Effector memory CD8-positive, alpha-beta T cell (primary cell): ENCODE measurements around the gene BDH1.
"Not testable (repeated sequence)": the region's sequence is repeated elsewhere in the genome, so short reads cannot be mapped to it uniquely, and the experiment has no call there.

Experiments used
- ATAC-seq: fragments of 150-1000 bp; cut with Tn5 transposase; replicated peaks from 2 replicates; pipeline ENCODE4 v1.10.0; 2021; ENCODE audit warnings: mild to moderate bottlenecking, moderate library complexity
- DNase-seq, 3 experiments: peaks; one replicate each; pipeline ENCODE4 v3.0.0; 2021
- H3K27ac Mint-ChIP-seq, 2 donors: one replicate each; pipeline ENCODE4 v1.8.0; 2022; ENCODE audit warnings: mild to moderate bottlenecking in 2 of 2, mixed read lengths in 2 of 2, moderate library complexity in 2 of 2
- H3K27me3 Mint-ChIP-seq, 2 donors: one replicate each; pipeline ENCODE4 v1.8.0; 2022; ENCODE audit warnings: mixed read lengths in 2 of 2
- H3K36me3 Mint-ChIP-seq: one replicate; pipeline ENCODE4 v1.8.0; 2022; ENCODE audit warnings: mild to moderate bottlenecking, moderate library complexity, mixed read lengths; ENCODE audit not compliant: insufficient read depth
- H3K4me1 Mint-ChIP-seq, 2 donors: one replicate each; pipeline ENCODE4 v1.8.0; 2022; ENCODE audit warnings: low read depth in 2 of 2, mixed read lengths in 2 of 2
- H3K4me3 Mint-ChIP-seq, 2 donors: one replicate each; pipeline ENCODE4 v1.8.0; 2022; ENCODE audit warnings: mild to moderate bottlenecking in 2 of 2, mixed read lengths in 2 of 2, moderate library complexity in 2 of 2
- H3K9me3 Mint-ChIP-seq, 2 donors: one replicate each; pipeline ENCODE4 v1.8.0; 2022; ENCODE audit warnings: mixed read lengths in 2 of 2

Gene BDH1

GRCh38 chr3:197590313-197590962, 34.7 kb upstream of the BDH1 start:
- no peaks in the 10 kb centered on the region for H3K4me1 Mint-ChIP-seq

DNA sequence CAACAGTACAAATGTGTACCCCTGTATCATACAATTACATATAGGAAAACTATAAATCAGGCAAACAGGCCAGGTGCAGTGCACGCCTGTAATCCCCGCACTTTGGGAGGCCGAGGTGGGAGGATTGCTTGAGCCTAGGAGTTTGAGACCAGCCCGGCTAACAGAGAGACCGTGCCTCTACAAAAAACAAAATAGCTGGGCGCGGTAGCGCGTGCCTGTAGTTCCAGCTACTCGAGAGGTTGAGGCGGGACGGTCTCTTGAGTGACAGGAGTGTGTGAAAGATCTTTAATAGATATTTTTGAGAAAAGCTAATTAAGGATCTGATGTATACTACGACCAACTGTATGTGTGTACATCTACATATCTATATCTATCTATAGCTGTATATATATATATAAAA, 33.8 kb upstream of the BDH1 start:
- DNase-seq (no peak), ATAC-seq (no peak)
- Mint-ChIP-seq H3K27me3 (peaks cover 8 to 15% of the 10 kb centered on the region in 2 donors), H3K4me3 (no peak overlapping the region), H3K9me3 (no peaks in the 10 kb centered on the region), H3K27ac (no peak overlapping the region), H3K36me3 (no peaks in the 10 kb centered on the region), H3K4me1 (no peaks in the 10 kb centered on the region)

More at GRCh38 chr3:197590313-197590962, 34.7 kb upstream of the BDH1 start:
- DNase-seq, result no peak
- Mint-ChIP-seq H3K36me3 (no peaks in the 10 kb centered on the region), H3K27ac (no peak overlapping the region), H3K4me3 (no peak overlapping the region), H3K9me3 (no peaks in the 10 kb centered on the region), H3K27me3 (peaks cover 8 to 17% of the 10 kb centered on the region in 2 donors)
- no peak for ATAC-seq

DNA sequence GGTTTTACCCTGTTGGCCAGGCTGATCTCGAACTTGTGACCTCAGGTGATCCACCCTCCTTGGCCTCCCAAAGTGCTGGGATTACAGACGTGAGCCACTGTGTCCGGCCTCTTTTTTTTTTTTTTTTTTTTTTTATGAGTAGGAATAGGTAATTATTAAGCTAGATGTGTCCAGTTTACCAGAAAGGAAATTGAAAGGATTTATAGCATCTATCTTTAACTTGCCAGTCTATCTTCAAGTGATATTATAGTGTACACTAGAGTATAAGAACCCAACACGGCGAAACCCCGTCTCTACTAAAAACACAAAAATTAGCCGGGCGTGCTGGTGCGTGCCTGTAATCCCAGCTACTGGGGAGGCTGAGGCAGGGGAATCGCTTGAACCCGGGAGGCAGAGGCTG, 31.0 kb upstream of the BDH1 start:
- not testable (repeated sequence) for H3K4me3 Mint-ChIP-seq, DNase-seq, H3K27ac Mint-ChIP-seq, H3K4me1 Mint-ChIP-seq, ATAC-seq, H3K9me3 Mint-ChIP-seq, H3K27me3 Mint-ChIP-seq, H3K36me3 Mint-ChIP-seq

DNA sequence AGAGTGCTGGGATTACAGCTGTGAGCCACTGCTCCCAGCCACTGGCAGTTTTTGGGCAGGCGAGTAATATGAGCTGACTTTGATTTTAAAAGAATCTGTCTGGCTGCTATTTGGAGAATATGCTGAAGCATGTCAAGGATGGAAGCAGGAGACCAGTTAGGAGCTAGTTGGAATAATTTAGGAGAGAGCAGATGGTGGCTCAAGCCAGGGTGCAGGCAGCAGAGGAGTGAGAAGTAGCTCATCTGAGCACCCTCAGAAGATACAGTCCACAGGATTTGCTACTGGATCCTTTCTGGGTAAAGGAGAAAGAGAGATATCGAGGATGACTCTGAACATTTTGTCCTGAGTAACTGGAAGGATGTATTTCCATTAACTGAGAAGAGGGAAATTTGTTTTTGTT, 30.4 kb upstream of the BDH1 start:
- H3K4me1 Mint-ChIP-seq, result no peaks in the 10 kb centered on the region
- no peaks in the 10 kb centered on the region for H3K36me3 Mint-ChIP-seq
- no peak overlapping the region for H3K27ac Mint-ChIP-seq
- H3K9me3 Mint-ChIP-seq, result no peaks in the 10 kb centered on the region
- ATAC-seq (no peak), DNase-seq (no peak)
- H3K27me3 Mint-ChIP-seq, result peaks cover 8 to 9% of the 10 kb centered on the region in 2 donors
- no peak overlapping the region for H3K4me3 Mint-ChIP-seq

DNA sequence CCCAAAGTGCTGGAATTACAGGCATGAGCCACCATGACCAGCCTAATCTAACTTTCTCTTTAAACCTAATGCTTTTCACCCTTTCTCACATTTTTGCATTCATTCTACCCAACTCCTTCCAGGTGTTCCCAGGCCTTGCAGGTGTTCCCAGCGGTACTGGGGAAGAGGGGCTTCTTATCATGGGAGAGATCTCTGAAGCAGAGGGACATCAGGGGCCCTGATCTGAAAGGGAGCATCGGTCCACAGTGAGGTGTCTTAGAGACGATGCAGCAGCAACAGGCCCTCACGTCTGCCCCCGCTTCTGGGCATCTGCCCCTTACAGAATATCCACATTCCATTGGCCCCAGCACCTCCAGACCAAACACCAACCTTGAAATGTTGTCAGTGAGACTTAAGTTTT, 29.0 kb upstream of the BDH1 start:
- ATAC-seq (no peak), DNase-seq (no peak)
- peaks cover 8 to 9% of the 10 kb centered on the region in 2 donors for H3K27me3 Mint-ChIP-seq
- H3K4me3 Mint-ChIP-seq, result no peak overlapping the region
- H3K4me1 Mint-ChIP-seq, result no peaks in the 10 kb centered on the region
- H3K36me3 Mint-ChIP-seq, result no peaks in the 10 kb centered on the region
- H3K9me3 Mint-ChIP-seq, result no peaks in the 10 kb centered on the region
- H3K27ac Mint-ChIP-seq, result no peak overlapping the region

DNA sequence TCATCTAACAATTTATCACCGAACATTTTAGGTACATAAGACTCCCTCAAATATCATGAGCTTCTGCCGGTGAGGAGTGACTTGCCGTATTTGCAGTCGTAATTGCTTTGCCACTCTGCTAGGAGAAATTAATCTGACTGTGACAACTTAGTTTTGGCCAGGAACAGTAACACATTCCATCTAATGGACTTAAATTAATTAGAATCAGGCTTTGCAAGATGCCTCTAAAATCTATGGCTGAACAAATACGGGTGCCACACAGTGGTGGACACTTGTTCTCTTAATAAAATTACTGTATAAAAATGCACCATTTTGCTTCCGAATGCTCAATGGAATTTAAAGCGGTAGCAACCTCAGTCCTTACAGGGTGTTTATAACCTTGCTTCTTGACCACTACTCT, 27.6 kb upstream of the BDH1 start:
- no peaks in the 10 kb centered on the region for H3K4me1 Mint-ChIP-seq
- DNase-seq, result no peak
- H3K9me3 Mint-ChIP-seq, result no peaks in the 10 kb centered on the region
- H3K36me3 Mint-ChIP-seq, result no peaks in the 10 kb centered on the region
- ATAC-seq, result no peak
- H3K4me3 Mint-ChIP-seq, result no peak overlapping the region
- no peak overlapping the region for H3K27ac Mint-ChIP-seq
- H3K27me3 Mint-ChIP-seq, result peaks cover 8 to 14% of the 10 kb centered on the region in 2 donors

GRCh38 chr3:197580253-197580691, 24.5 kb upstream of the BDH1 start:
- Mint-ChIP-seq H3K9me3 (no peaks in the 10 kb centered on the region), H3K27ac (no peak overlapping the region), H3K27me3 (peaks cover 15 to 18% of the 10 kb centered on the region in 2 donors), H3K36me3 (no peaks in the 10 kb centered on the region), H3K4me3 (no peak overlapping the region), H3K4me1 (no peaks in the 10 kb centered on the region)
- no peak for ATAC-seq
- DNase-seq, result no peak

DNA sequence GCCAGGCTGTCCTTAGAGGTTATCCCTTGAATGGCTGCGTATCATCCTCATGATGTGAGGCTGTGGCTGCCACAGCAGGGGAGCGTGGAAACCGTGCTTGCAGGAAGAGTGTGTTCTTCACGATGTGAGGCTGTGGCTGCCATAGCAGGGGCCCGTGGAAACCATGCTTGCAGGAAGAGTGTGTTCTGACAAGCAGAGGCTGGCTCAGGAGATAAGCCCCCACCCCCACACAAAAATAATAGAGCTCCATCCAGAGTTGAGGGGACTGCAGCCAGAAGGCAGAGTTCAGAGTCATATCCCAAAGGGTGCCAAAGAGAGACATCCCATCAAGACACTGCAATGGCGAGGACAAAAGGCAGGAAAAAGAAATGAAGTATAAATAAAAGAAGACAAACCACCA, 22.6 kb upstream of the BDH1 start:
- peaks cover 18 to 30% of the 10 kb centered on the region in 2 donors for H3K27me3 Mint-ChIP-seq
- ATAC-seq (no peak), DNase-seq (no peak)
- H3K4me1 Mint-ChIP-seq, result no peaks in the 10 kb centered on the region
- no peak overlapping the region for H3K4me3 Mint-ChIP-seq
- no peak overlapping the region for H3K27ac Mint-ChIP-seq
- no peaks in the 10 kb centered on the region for H3K9me3 Mint-ChIP-seq
- H3K36me3 Mint-ChIP-seq, result no peaks in the 10 kb centered on the region

DNA sequence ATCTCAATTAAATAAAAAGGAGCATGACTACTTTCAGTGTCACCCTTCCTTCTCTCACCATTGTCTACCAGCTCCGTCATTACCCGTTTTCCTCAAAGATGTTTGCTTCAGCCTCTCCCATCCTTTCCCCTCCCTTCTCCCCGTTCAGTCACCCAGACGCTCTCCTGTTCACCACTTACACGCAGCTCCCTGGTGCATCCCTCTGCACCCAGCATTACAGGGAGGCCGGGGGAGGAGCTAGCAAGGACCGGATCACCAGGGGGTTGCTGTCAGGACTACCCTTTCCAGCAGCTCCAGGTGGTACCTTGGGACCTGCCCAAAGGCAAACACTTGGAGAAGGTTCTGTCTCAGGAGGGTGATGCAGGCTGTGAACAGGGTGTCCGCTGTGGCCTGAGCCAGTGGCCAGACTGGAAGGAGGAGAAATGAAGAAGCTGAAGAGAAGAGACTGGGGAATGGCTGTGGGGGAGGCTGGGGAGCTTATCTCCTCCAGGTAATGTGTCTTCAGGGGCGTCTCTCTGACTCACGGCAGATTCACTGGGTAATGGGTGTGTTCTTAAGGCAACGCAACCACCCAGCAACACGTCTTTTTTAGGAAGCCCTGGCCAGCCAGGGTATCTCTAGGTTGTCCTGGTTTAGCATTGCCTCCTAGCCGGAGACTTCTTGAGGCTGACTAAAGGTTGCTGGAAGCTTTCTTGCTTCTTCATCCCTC, 21.8 kb upstream of the BDH1 start:
- Mint-ChIP-seq H3K27ac (no peak overlapping the region), H3K36me3 (no peaks in the 10 kb centered on the region), H3K4me1 (no peaks in the 10 kb centered on the region), H3K27me3 (peaks cover 18 to 30% of the 10 kb centered on the region in 2 donors), H3K4me3 (no peak overlapping the region), H3K9me3 (no peaks in the 10 kb centered on the region)
- ATAC-seq, result no peak
- no peak for DNase-seq

- ATAC-seq (no peak), DNase-seq (no peak)
- H3K36me3 Mint-ChIP-seq, result no peaks in the 10 kb centered on the region
- H3K4me3 Mint-ChIP-seq, result no peak overlapping the region
- H3K27ac Mint-ChIP-seq, result no peak overlapping the region
- peaks cover 18 to 30% of the 10 kb centered on the region in 2 donors for H3K27me3 Mint-ChIP-seq
- no peaks in the 10 kb centered on the region for H3K4me1 Mint-ChIP-seq
- H3K9me3 Mint-ChIP-seq, result no peaks in the 10 kb centered on the region
Observed at GRCh38 chr3:197576838-197577237, 21.1 kb upstream of the BDH1 start.

DNA sequence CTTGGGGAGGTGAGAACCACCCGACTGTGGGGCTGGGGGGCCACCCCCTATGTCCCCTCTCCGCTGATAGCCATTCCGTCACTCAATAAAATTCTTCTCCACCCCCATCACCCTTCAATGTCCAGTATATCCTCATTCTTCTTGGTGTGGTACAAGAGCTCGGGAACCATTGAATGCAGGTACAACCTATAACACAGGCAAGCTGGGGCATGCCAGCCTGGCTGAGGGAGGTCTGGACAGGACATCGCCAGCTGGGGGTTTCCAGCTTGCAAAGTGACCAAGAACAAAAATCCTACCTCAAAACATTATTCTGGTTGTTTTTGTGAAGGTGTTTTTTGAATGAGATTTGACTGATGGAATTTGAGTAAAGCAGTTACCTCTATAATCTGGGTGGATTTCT, 19.6 kb upstream of the BDH1 start:
- no peak for DNase-seq
- H3K27me3 Mint-ChIP-seq, result peaks cover 20 to 31% of the 10 kb centered on the region in 2 donors
- H3K9me3 Mint-ChIP-seq, result no peaks in the 10 kb centered on the region
- H3K4me3 Mint-ChIP-seq, result no peak overlapping the region
- no peaks in the 10 kb centered on the region for H3K36me3 Mint-ChIP-seq
- ATAC-seq, result no peak
- no peak overlapping the region for H3K27ac Mint-ChIP-seq
- no peaks in the 10 kb centered on the region for H3K4me1 Mint-ChIP-seq

- DNase-seq, H3K4me1 Mint-ChIP-seq, H3K4me3 Mint-ChIP-seq, H3K36me3 Mint-ChIP-seq, H3K27ac Mint-ChIP-seq, H3K9me3 Mint-ChIP-seq, ATAC-seq: not testable (repeated sequence)
- H3K27me3 Mint-ChIP-seq, result peaks cover 28 to 40% of the 10 kb centered on the region in 2 donors
Observed at GRCh38 chr3:197574396-197574991, 18.7 kb upstream of the BDH1 start.

GRCh38 chr3:197573048-197573767, 17.4 kb upstream of the BDH1 start:
- no peaks in the 10 kb centered on the region for H3K36me3 Mint-ChIP-seq
- H3K4me1 Mint-ChIP-seq, result no peaks in the 10 kb centered on the region
- H3K27ac Mint-ChIP-seq, result no peak overlapping the region
- no peak for ATAC-seq
- no peak for DNase-seq
- peaks cover 0 to 2% of the 10 kb centered on the region in 2 donors for H3K9me3 Mint-ChIP-seq
- no peak overlapping the region for H3K4me3 Mint-ChIP-seq
- H3K27me3 Mint-ChIP-seq, result peaks cover 25 to 53% of the 10 kb centered on the region in 2 donors
